NCI-H748 treated with DMSO at 0.1 percent for 48 hours (cell line): ENCODE data around the gene GOLGA8Q.
"Not testable (repeated sequence)": the region's sequence is repeated elsewhere in the genome, so short reads cannot be mapped to it uniquely, and the experiment has no call there.

ENCODE experiments used
- DNase-seq: peaks from one replicate; lab custom pipeline; 2025; lab: John Stamatoyannopoulos, UW

GOLGA8Q gene

GRCh38 chr15:30551750-30552149, at the start of gene GOLGA8Q:
GOLGA8Q (plus strand) TSS chr15:30552050; CDS start chr15:30552078, 28 bp downstream.
- not testable (repeated sequence) for DNase-seq

- not testable (repeated sequence) for DNase-seq
These were observed 48.7 kb upstream of the GOLGA8Q start for GRCh38 chr15:30502904-30503781.

GRCh38 chr15:30504162-30504843, 47.5 kb upstream of the GOLGA8Q start:
- not testable (repeated sequence) for DNase-seq

GRCh38 chr15:30514545-30514944, 37.3 kb upstream of the GOLGA8Q start:
- not testable (repeated sequence) for DNase-seq

GRCh38 chr15:30523453-30524243, 28.2 kb upstream of the GOLGA8Q start:
- not testable (repeated sequence) for DNase-seq

GRCh38 chr15:30525912-30526311, 25.9 kb upstream of the GOLGA8Q start:
- DNase-seq, result not testable (repeated sequence)

GRCh38 chr15:30529049-30529448, 22.8 kb upstream of the GOLGA8Q start:
- not testable (repeated sequence) for DNase-seq

GRCh38 chr15:30566949-30567348, 15.1 kb downstream of the GOLGA8Q start:
- not testable (repeated sequence) for DNase-seq

- DNase-seq, result not testable (repeated sequence)
These were observed 21.2 kb downstream of the GOLGA8Q start for GRCh38 chr15:30573012-30573491.

GRCh38 chr15:30579394-30579970, 27.6 kb downstream of the GOLGA8Q start:
- not testable (repeated sequence) for DNase-seq

GRCh38 chr15:30580716-30581115, 28.9 kb downstream of the GOLGA8Q start:
- DNase-seq, result not testable (repeated sequence)

GRCh38 chr15:30598953-30599352, 47.1 kb downstream of the GOLGA8Q start:
- DNase-seq, result not testable (repeated sequence)

GRCh38 chr15:30603796-30604195, 51.9 kb downstream of the GOLGA8Q start, which contains the start of gene GOLGA8H:
GOLGA8H (plus strand) TSS chr15:30604028; CDS start chr15:30604126, 98 bp downstream.
- DNase-seq, result not testable (repeated sequence)
